Fibroblast of villous mesenchyme (primary cell): ENCODE measurements around the gene ETNK2. TPM values are rescaled to one million over a fixed set of nuclear protein-coding genes. Genes with fewer than 3 reads are reported as not detected.
A peak's percentile ranks its signal among the peaks of the same experiment; 100 is the strongest.

Source experiments
- DNase-seq: peaks from one replicate; pipeline ENCODE4 v3.0.0-alpha.2; 2010; ENCODE audit warnings: low read depth
- H3K4me3 ChIP-seq: 2 replicates; pipeline ENCODE4 v1.5.1; 2011; ENCODE audit warnings: low read depth, mild to moderate bottlenecking, low read length
- total RNA-seq: library from RNA; depleted of rRNA; stranded (reverse); fragments of >200 nt; gene quantifications from 2 replicates; pipeline ENCODE4 v1.2.3, GENCODE V29; 2012
- TF ChIP-seq, protein P1 (sequence below): IDR thresholded peaks from 2 replicates; pipeline ENCODE4 v1.5.1; 2012; ENCODE audit warnings: low read depth, mild to moderate bottlenecking, low read length; ENCODE audit not compliant: insufficient read depth

ETNK2 gene
- total RNA-seq, 1 donor = 15.5 TPM

DNA sequence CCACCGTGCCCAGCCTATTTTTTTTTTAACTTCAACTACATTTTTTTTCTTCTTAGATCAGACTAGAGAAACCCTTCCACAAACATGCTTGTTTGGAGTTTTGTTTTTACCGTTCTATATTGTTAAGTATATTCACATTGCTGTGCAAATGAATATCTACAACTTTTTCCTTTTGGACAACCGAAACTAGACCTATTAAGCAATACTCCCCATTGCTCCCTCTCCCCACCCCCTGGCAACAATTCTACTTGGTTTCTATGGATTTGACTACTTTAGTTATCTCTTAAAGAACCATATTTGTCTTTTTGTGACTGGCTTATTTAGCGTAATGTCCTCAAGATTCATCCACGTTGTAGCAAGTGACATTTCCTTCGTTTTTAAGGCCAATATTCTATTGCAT lies 19.1 kb downstream of the ETNK2 start:
- no peak overlapping the region for H3K4me3 ChIP-seq
- TF ChIP-seq, protein P1, sequence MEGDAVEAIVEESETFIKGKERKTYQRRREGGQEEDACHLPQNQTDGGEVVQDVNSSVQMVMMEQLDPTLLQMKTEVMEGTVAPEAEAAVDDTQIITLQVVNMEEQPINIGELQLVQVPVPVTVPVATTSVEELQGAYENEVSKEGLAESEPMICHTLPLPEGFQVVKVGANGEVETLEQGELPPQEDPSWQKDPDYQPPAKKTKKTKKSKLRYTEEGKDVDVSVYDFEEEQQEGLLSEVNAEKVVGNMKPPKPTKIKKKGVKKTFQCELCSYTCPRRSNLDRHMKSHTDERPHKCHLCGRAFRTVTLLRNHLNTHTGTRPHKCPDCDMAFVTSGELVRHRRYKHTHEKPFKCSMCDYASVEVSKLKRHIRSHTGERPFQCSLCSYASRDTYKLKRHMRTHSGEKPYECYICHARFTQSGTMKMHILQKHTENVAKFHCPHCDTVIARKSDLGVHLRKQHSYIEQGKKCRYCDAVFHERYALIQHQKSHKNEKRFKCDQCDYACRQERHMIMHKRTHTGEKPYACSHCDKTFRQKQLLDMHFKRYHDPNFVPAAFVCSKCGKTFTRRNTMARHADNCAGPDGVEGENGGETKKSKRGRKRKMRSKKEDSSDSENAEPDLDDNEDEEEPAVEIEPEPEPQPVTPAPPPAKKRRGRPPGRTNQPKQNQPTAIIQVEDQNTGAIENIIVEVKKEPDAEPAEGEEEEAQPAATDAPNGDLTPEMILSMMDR = no peak

DNA sequence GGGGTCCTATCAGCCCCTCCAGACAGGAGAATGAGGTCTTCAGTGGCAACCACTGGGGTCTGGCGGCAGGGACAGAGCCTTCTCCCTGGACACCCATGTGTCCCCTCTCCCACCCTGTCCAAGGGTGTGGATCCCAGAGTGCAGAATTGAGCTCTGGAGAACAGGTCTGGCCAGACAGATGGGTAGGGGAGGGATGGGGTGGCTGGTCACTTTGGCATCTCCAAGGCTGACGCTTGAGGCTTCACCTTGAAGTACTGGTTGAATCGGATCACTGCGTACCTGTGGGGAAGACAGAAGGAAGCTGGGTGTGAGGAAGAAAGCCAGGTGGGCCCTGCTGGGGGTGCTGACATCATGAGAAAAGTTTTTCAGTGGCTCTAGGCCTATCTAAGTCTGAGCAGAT lies 19.9 kb downstream of the ETNK2 start:
- TF ChIP-seq, protein P1 = no peak
- DNase-seq = no peak
- no peak overlapping the region for H3K4me3 ChIP-seq

More for the DNA sequence above, 19.1 kb downstream of the ETNK2 start:
- no peak for DNase-seq

DNA sequence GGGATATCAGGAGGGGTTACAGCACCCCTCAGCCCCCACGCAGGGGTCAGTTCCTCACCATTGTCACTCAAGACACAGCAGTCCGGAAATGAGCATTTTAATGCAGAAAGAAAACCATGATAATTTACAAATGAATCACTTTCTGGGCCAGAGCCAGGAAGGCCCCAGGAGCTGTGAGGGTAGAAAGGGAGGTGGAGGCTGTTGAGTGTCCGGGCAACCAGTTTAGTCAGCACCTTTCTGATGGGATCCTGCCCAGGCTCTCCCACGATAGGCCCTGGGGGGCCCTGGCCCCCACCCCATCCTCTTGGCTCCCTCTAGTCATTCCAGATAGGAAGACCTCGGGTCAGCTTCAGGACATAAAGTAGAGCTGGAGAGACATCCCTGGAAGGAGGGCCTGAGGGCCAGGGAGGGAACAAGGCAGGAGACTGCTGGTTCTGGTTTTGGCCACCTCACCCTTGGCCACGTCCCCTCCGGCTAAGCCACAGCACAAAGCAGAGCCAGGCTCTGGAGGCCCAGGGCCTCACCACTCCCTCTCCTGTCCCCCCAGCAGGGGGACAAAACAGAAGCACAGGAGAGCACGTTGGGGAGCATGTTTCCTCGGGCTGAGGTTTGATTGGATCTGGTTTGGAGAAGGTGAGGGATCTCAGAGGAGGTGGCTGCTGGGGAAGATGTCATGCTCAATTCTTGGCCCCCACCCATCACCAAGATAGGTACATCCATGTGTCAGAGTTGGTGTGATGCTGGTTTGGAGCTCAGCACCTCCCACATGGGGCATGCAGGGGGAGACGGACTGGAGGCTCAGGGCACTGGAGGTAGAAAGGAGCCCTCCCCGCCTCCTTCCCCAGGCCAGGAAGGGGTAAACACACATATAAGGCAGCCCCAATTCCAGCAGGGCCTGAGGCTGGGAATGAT lies 20.6 kb downstream of the ETNK2 start:
- no peak overlapping the region for H3K4me3 ChIP-seq
- TF ChIP-seq, protein P1 = peak; percentile 28
- DNase-seq = peak; percentile 86

DNA sequence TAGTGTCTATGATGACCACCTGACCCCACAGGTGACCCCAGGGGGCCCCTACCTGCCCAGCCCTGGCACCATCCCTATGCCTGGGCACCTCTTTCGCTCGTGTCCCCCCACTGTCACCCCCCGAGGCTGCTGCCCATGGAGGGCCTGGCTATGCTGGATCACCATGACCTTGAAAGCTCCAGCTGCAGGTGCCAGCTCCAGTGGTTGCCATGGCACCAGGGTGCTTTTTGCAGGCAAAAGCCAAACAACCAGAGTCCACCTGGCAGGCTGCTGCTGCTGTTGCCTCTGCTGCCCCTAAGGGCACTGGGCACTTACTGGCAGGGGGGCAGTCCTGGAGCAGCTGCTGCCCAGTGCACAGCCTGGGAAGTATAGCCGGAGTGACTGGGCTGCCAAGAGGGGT lies 21.7 kb downstream of the ETNK2 start:
- DNase-seq = no peak
- TF ChIP-seq, protein P1 = no peak
- H3K4me3 ChIP-seq = no peak overlapping the region

DNA sequence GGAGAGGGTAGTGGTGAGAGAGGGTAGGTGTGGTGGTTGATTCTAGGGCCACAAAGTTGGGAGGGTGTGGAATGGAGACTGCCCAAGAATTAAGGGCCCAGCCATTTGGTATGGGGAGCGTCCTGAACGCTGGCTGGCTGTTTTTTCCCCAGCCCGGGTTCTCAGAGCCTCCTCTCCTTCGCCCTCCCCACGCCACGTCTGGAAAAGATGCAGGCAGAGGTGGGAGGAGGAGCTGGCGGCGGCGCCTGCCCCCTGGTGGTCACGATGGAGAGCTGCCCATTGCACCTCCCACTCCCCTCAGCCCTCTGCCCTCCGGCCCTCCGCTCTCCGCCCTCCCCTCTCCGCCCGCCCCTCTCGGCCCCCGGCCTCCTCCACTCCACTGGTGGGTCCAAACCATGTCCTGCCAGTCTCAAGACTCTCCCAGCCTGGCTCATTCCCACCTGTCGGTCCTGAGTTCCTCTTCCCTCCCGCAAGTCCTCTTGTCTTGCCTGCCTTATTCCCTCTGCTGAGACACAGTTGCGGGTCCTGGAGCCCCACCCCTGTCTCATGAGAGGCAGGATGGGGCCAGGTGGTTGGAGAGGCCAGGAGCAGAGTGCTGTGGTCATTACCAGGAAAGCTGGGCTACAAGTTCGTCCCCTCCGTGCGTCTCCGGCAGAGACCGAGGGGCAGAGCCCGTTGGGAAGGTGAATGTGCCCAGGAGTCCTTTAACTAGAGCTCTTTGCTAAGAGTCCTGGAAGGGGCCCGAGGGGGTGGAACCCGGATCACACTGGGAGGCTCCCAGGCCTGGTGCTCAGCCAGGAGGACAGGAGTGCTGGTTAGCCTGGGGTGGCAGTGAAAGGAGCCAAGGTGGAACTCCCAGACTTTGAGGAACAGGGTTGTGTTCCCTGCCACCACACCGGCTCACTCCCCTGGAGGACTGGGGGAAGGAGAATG lies 22.6 kb downstream of the ETNK2 start:
- DNase-seq = peak; percentile 68
- no peak overlapping the region for H3K4me3 ChIP-seq

DNA sequence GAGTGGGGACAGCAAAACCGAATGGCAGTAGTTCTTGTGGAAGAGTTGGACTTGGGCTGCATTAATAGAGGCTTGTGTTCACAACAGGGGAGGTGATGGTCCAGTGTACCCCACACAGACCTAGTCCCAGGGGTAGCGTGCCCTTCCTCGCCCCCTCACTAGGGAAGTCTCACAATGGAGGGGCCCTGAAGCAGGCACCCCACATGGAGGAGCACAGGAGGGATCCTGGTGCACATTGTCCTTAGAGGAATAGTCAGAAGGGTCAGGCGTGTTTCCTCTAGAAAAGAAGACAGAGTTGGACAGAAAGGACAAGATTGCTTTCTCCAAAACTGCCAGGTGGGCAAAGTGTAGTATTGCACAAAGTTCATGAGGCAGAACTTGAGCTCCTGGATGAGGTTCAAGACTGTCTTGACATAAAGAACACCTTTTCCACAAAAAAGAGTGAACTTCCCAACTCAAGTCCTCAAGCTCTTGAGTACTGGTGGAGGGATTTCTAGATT lies 23.3 kb downstream of the ETNK2 start:
- TF ChIP-seq, protein P1 = no peak
- H3K4me3 ChIP-seq = no peak overlapping the region
- DNase-seq = peak; percentile 12

More for the DNA sequence above, 22.6 kb downstream of the ETNK2 start:
- TF ChIP-seq, protein P1 = peak; percentile 84
